Stimulated activated CD4-positive, alpha-beta T cell treated with anti-CD3 and anti-CD28 coated beads, Interleukin-15, amount 100 ng/mL, for 1 hour (primary cell): ENCODE results near the gene ATP6V0E1.
"Not testable (repeated sequence)": the region's sequence is repeated elsewhere in the genome, so short reads cannot be mapped to it uniquely, and the experiment has no call there.

Source experiments
- DNase-seq, 2 donors: peaks; one replicate each; pipeline ENCODE4 v3.0.0-alpha.2; 2020; ENCODE audit warnings: low read depth in 1 of 2, low spot score in 1 of 2

Gene ATP6V0E1

DNA sequence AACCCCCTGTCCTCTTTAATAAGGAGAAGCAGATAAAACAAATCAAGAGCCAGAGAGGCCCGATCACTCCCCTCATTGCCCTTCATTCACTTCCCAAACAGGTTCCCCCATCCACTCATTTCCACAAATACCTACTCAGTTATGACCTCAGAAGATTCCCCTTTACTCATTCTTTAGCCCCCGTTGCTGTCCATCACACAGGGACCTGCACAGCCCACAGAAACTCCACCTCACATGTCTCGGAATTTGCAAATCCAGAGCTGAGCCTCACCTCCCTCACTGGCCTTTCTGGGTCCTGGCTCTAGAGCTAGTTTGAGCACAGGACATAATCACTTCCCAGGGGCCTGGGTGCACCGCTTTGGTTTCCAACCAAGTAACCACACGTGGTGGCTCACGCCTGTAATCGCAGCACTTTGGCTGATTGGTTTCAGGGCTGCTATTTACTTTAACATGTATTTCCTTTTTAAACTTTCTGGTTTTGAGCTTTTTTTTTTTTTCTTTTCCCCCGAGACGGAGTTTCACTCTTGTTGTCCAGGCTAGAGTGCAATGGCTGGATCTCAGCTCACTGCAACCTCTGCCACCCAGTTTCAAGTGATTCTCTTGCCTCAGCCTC is 17.8 kb downstream of the ATP6V0E1 start:
- DNase-seq = no peak

DNA sequence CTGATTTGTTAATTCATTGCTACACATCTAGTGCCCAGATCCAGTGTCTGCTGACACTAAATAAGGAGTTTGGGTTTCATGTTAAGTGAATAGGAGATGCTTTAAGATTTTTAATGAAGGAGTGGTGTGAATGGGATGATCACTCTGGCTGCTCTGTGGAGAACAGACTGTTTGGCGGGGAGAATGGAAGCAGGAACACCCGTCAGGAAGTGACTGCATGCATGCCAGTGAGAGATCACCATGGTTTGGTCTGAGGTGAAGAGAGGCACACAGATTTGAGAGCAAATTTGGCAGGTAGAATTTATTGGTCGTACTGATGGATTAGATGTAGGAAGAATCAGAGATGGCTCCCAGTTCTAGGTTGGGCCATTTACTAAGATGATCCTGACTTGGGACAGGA is 19.8 kb downstream of the ATP6V0E1 start:
- DNase-seq = no peak

- no peak for DNase-seq
These were observed 20.4 kb downstream of the ATP6V0E1 start for GRCh38 chr5:173004013-173004412.

- no peak for DNase-seq
These were observed 20.9 kb downstream of the ATP6V0E1 start for GRCh38 chr5:173004447-173004846.

- peak in 1 of 2 donors; percentile 6 for DNase-seq
These were observed 26.4 kb downstream of the ATP6V0E1 start for GRCh38 chr5:173010021-173010420.

DNA sequence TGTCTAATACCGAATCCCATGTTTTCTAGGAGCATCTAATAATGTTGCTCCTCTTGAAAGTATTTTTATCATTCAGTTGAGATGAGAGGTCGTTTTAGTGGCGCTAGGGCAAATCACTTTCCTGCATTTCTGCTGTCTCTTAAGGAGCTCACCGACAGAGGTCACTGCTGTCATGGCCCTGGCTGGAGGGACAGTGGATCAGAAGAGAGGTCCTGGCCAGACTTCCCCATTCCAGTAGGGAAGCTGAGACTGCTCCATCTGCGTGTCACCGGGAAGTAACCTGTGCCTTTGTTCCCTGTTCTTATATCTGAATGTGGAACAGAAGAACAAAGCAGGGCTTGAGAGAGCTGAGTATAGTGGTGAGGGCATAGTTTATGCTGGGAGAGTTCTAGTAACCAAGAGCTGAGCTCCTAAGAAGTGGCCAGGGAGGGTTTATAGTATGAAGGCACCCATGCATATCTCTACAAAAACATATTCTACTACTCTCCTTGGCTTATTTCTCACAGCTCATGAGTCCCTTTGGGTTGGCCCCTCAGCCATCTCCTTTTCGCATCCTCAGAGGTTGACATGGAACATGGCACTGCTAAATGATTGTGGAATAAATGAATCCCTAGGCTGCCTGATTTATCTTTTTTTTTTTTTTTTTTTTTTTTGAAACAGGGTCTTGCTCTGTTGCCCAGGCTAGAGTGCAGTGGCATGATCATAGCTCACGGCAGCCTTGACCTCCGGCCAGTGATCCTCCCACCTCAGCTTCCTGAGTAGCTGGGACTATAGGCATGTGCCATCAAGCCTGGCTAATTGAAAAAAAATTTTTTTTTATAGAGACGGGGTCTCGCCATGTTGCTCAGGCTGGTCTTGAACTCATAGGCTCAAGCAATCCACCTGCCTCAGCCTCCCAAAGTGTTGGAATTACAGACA is 27.2 kb downstream of the ATP6V0E1 start:
- no peak for DNase-seq

DNA sequence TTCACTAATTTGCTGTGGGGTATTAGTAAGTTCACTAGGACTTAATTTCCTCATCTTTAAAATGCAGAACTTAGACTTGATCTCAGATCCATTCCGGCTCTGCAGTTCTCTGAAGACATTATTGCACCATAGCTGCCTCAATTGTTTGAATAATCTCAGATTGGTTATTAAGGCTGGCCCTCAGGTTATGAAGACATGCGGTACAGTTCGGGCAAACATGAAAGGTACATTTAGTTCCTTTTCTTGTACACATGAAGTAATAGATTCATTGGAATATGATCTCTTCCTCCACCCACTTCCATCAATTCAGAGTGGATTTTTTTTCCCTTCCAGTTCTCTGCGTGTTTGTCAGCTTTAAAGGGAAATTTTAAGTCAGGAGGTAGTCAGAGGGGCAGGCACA is 28.0 kb downstream of the ATP6V0E1 start:
- DNase-seq = no peak

GRCh38 chr5:173012882-173013281 is 29.3 kb downstream of the ATP6V0E1 start:
- DNase-seq = no peak

- no peak for DNase-seq
These were observed 31.1 kb downstream of the ATP6V0E1 start for GRCh38 chr5:173014671-173015070.

- no peak for DNase-seq
These were observed 31.6 kb downstream of the ATP6V0E1 start for GRCh38 chr5:173015192-173015591.

DNA sequence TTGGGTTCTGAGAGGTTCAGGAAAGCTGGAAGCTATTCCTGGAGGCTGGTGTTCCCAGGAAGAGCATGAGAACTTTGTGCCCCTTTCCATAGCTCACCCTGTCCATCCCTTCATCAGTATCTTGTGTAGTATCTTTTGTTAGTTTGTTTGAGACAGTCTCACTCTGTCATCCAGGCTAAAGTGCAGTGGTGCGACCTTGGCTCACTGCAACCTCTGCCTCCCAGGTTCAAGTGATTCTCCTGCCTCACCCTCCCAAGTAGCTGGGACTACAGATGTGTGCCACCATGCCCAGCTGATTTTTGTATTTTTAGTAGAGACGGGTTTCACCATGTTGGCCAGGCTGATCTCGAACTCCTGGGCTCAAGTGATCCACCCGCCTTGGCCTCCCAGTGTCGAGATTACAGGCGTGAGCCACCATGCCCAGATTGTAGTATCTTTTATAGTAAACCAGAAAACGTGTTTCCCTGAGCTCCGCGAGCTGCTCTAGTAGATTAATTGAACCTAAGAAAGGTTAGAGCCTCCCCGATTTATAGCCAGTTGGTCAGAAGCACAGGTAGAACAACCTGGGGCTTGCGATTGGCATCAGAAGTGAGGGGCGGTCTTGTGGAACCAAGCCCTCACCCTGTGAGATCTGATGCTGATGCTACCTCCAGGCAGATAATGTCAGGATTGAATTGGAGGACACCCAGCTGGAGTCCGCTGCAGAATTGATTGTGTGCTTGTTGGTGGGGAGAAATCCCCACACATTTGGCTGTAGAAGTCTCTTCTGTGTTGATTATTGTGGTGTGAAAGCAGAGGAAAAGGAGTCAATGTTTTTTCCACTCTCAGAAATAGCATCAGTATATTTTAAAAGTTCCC is 32.3 kb downstream of the ATP6V0E1 start:
- DNase-seq = no peak

DNA sequence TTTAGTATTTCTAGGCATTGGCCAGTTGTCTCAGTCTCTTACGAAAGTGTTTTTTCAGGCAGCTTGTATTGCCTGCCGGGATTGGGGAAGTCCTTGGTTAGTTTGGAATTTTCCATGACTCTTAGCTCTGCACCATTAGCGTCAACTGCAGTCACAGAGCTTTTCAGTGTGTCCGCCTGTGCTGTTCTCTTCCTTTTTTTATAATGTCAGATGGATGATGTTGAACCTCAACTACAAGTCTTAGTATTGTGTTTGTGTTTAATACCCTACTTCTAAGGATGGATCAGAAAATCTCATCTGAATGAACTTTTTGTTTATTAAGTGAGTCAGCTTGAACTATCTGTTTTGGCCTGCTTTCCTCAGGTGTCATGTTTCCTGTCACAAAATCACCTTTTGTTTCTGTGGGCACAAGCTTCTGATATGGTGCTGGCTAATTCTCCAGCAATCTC is 33.1 kb downstream of the ATP6V0E1 start:
- no peak for DNase-seq

DNA sequence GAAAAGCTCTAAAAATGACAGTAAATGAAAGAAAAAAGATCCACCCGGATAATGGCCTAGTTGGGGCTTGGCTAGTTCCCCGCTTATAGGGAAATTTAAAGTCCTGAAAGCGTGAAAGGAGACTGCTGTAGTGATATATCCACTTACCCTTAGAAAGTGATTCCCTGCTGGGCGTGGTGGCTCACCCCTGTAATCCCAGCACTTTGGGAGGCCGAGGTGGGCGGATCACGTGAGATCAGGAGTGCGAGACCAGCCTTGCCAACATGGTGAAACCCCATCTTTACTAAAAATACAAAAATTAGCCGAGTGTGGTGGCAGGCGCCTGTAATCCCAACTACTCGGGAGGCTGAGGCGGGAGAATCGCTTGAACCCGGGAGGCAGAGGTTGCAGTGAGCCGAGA is 33.5 kb downstream of the ATP6V0E1 start:
- not testable (repeated sequence) for DNase-seq

GRCh38 chr5:173018358-173018757 is 34.8 kb downstream of the ATP6V0E1 start:
- no peak for DNase-seq

GRCh38 chr5:173020154-173020581 is 36.6 kb downstream of the ATP6V0E1 start:
- DNase-seq = no peak

DNA sequence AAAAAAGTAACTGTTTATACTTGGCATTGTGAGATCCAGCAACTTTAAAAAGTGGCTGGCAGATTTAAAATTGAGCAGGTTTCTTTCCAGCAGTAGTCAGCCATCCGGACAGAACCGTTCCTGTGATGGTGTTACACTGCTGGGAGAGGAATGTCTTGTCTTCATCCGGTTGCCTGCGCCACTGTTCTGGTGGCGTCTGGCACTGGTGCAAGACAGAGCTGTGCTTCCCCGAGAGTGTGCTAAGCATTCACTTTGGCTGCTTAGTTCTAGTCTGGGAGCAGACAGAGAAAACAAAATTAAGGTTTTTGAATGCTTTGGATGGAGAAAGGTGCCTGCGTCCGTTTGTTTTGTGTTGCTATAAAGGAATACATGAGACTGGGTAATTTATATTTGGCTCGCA is 37.1 kb downstream of the ATP6V0E1 start:
- no peak for DNase-seq

DNA sequence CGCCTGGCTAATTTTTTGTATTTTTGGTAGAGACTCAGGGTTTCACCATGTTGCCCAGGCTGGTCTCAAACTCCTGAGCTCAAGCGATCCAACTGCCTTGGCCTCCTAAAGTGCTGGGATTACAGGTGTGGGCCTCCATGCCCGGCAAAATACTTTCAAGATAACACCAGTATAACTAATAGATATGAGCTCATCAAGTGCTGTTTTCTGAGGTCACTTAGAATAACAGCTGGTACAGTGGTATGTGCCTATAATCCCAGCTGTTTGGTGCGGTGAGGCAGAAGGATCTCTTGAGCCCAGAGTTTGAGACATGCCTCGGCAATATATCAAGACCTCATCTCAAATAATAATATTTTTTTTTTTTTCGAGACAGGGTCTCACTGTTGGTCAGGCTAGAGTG is 42.1 kb downstream of the ATP6V0E1 start:
- DNase-seq = no peak

- no peak for DNase-seq
These were observed 44.3 kb downstream of the ATP6V0E1 start for GRCh38 chr5:173027905-173028304.

DNA sequence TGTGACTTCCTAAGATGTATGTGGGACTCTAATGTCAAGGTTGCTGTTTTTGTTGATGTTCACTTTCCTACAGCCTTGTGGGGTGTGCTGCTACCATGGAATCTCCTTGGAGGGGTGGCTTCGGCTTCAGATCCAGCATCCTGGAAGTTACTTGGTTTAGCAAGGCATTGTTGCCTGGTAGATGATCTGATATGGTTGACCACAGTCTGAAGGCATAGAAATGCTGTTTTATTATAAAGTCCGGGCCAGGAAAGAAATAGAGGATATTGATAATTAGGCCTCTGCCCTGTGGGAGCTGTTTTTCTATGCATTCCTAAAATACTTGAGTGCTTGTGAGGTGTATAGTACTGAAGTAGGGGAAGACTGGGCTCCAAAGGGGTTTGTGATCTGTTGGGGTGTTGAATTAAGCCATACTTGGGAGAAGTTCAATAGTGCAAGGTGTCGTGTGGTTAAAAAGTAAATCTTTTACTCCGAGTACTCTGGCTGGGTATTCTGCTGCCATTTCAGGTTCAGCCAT is 45.3 kb downstream of the ATP6V0E1 start:
- no peak for DNase-seq

GRCh38 chr5:173029499-173029921 is 45.9 kb downstream of the ATP6V0E1 start:
- DNase-seq = no peak

DNA sequence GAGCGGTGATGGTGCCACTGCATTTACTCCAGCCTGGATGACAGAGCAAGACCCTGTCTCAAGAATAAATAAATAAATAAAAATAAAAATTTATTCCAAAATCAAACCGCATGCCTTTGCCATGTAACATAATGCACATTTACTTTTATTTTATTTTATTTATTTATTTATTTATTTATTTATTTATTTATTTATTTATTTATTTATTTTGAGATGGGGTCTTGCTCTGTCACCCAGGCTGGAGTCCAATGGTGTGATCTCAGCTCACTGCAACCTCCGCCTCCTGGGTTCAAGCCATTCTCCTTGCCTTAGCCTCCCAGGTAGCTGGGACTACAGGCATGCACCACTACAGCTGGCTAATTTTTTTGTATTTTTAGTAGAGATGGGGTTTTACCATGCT is 48.5 kb downstream of the ATP6V0E1 start:
- not testable (repeated sequence) for DNase-seq
